H1 (cell line): ENCODE results near the gene COL20A1. TPM values are rescaled to one million over a fixed set of nuclear protein-coding genes. Genes with fewer than 3 reads are reported as not detected.

Experiments used
- CTCF ChIA-PET: fragments of 300-600 bp; sonication (Branson Sonifier 250); formaldehyde crosslinking; loops from one replicate; lab custom pipeline; 2021; ENCODE audit not compliant: partially characterized antibody; lab: Charles Lee
- POLR2A ChIA-PET: fragments of 300-600 bp; sonication (Branson Sonifier 250); formaldehyde crosslinking; loops from one replicate; lab custom pipeline; 2021; ENCODE audit warnings: inconsistent platforms; ENCODE audit not compliant: partially characterized antibody; lab: Charles Lee
- DNase-seq, 2 experiments: peaks; one replicate each; pipeline versions ENCODE4 v3.0.0 to v3.0.0-alpha.2; 2010 to 2022; ENCODE audit warnings: low spot score in 2 of 2, low read depth in 1 of 2, mixed read lengths in 1 of 2
- FAIRE-seq: peaks from 2 replicates; lab custom pipeline; 2011; peaks lifted over from hg19 to GRCh38; lab: Jason Lieb, UNC
- H2AFZ ChIP-seq: 2 replicates; pipeline ENCODE4 v1.8.1; 2012; ENCODE audit warnings: low read length, inconsistent platforms
- H2AK5ac ChIP-seq: 2 replicates; pipeline ENCODE4 v1.6.1; 2013; ENCODE audit warnings: low read depth, low read length
- H2BK120ac ChIP-seq: replicated peaks from 2 replicates; pipeline ENCODE3; 2013; ENCODE audit warnings: low read depth, low read length, inconsistent platforms
- H2BK12ac ChIP-seq: 2 replicates; pipeline ENCODE4 v1.6.1; 2013; ENCODE audit warnings: low read depth, low read length
- H2BK15ac ChIP-seq: 2 replicates; pipeline ENCODE4 v1.6.1; 2013; ENCODE audit warnings: low read length
- H2BK20ac ChIP-seq: 2 replicates; pipeline ENCODE4 v1.6.1; 2013; ENCODE audit warnings: low read length
- H2BK5ac ChIP-seq: 2 replicates; pipeline ENCODE4 v1.6.1; 2013; ENCODE audit warnings: low read depth, low read length
- H3K14ac ChIP-seq: 2 replicates; pipeline ENCODE4 v1.6.1; 2013; ENCODE audit warnings: inconsistent platforms; ENCODE audit not compliant: insufficient read length
- H3K18ac ChIP-seq: 2 replicates; pipeline ENCODE4 v1.6.1; 2013; ENCODE audit warnings: low read length; ENCODE audit errors: extremely low read depth
- H3K23ac ChIP-seq: 2 replicates; pipeline ENCODE4 v1.6.1; 2013; ENCODE audit warnings: inconsistent platforms; ENCODE audit not compliant: insufficient read length
- H3K23me2 ChIP-seq: 2 replicates; pipeline ENCODE4 v1.6.1; 2013; ENCODE audit warnings: low read depth, low read length
- H3K27ac ChIP-seq: 2 replicates; pipeline ENCODE4 v1.6.1; 2011; ENCODE audit warnings: low read depth, low read length, inconsistent platforms
- H3K27me3 ChIP-seq, 4 experiments: replicated peaks in 1 of 4; 1 replicate in 1 of 4; 2 replicates in 3 of 4; pipeline versions ENCODE4 v1.6.1 to v1.8.1; 2011 to 2013; ENCODE audit warnings: low read length in 3 of 4, mild to moderate bottlenecking in 3 of 4, inconsistent platforms in 2 of 4, mixed read lengths in 2 of 4, moderate library complexity in 1 of 4; ENCODE audit not compliant: control insufficient read depth in 3 of 4, insufficient read depth in 3 of 4; ENCODE audit errors: extremely low read depth in 1 of 4
- H3K36me3 ChIP-seq, 4 experiments: 2 replicates each; pipeline versions ENCODE4 v1.6.1 to v1.8.1; 2011 to 2013; ENCODE audit warnings: mild to moderate bottlenecking in 4 of 4, low read length in 3 of 4, moderate library complexity in 2 of 4, control low read depth in 1 of 4, inconsistent platforms in 1 of 4; ENCODE audit not compliant: insufficient read depth in 4 of 4, control insufficient read depth in 2 of 4
- H3K4ac ChIP-seq: replicated peaks from 2 replicates; pipeline ENCODE3; 2013; ENCODE audit warnings: low read length, low read depth, mixed read lengths, inconsistent platforms; ENCODE audit not compliant: insufficient read length
- H3K4me1 ChIP-seq, 4 experiments: replicated peaks in 1 of 4; 1 replicate in 1 of 4; 2 replicates in 3 of 4; pipeline versions ENCODE4 v1.6.1 to v1.8.1; 2011 to 2013; ENCODE audit warnings: low read length in 3 of 4, inconsistent platforms in 2 of 4, mixed read lengths in 1 of 4; ENCODE audit not compliant: insufficient read depth in 4 of 4, control insufficient read depth in 3 of 4
- H3K4me2 ChIP-seq, 2 experiments: 2 replicates each; pipeline versions ENCODE4 v1.6.1 to v1.8.1; 2011 to 2013; ENCODE audit warnings: low read depth in 2 of 2, low read length in 2 of 2, control low read depth in 1 of 2, inconsistent platforms in 1 of 2, mild to moderate bottlenecking in 1 of 2; ENCODE audit not compliant: insufficient read depth in 1 of 2
- H3K4me3 ChIP-seq, 4 experiments: fragments of 200-600, 300-600 bp in 1 of 4; sonication (generic), shearing (Covaris generic), sonication (Bioruptor Twin) in 1 of 4; 2 replicates each; pipeline versions ENCODE4 v1.5.1 to v1.8.1; 2011 to 2016; ENCODE audit warnings: low read length in 4 of 4, low read depth in 3 of 4, control low read depth in 2 of 4, inconsistent platforms in 2 of 4, mild to moderate bottlenecking in 2 of 4, mixed read lengths in 1 of 4, moderate library complexity in 1 of 4; ENCODE audit not compliant: insufficient read depth in 2 of 4; ENCODE audit errors: extremely low read depth in 1 of 4
- H3K56ac ChIP-seq: replicated peaks from 2 replicates; pipeline ENCODE3; 2013; ENCODE audit warnings: low read depth, mild to moderate bottlenecking, mixed read lengths, low read length, inconsistent platforms; ENCODE audit not compliant: insufficient read length
- H3K79me1 ChIP-seq: 2 replicates; pipeline ENCODE4 v1.6.1; 2013; ENCODE audit warnings: low read depth, low read length, control low read depth
- H3K79me2 ChIP-seq, 2 experiments: 2 replicates each; pipeline versions ENCODE4 v1.6.1 to v1.8.1; 2012 to 2013; ENCODE audit warnings: low read length in 2 of 2, mild to moderate bottlenecking in 2 of 2, inconsistent platforms in 1 of 2; ENCODE audit not compliant: insufficient read depth in 2 of 2, control insufficient read depth in 1 of 2
- H3K9ac ChIP-seq, 4 experiments: replicated peaks in 1 of 4; 1 replicate in 1 of 4; 2 replicates in 3 of 4; pipeline versions ENCODE4 v1.6.1 to v1.8.1; 2011 to 2013; ENCODE audit warnings: low read depth in 3 of 4, low read length in 3 of 4, control low read depth in 2 of 4, mild to moderate bottlenecking in 2 of 4, moderate library complexity in 2 of 4, inconsistent platforms in 1 of 4; ENCODE audit errors: extremely low read depth in 1 of 4
- H3K9me3 ChIP-seq, 2 experiments: 2 replicates each; pipeline versions ENCODE4 v1.6.1 to v1.8.1; 2012 to 2013; ENCODE audit warnings: mild to moderate bottlenecking in 2 of 2, moderate library complexity in 2 of 2, control low read depth in 1 of 2, inconsistent platforms in 1 of 2, low read depth in 1 of 2, low read length in 1 of 2, mixed read lengths in 1 of 2; ENCODE audit not compliant: insufficient read depth in 2 of 2
- H4K20me1 ChIP-seq, 2 experiments: replicated peaks in 1 of 2; 2 replicates each; pipeline versions ENCODE3 to v1.8.1; 2011 to 2013; ENCODE audit warnings: inconsistent platforms in 2 of 2, low read length in 2 of 2, mild to moderate bottlenecking in 1 of 2; ENCODE audit not compliant: insufficient read depth in 2 of 2, control insufficient read depth in 1 of 2
- H4K5ac ChIP-seq: 2 replicates; pipeline ENCODE4 v1.6.1; 2013; ENCODE audit warnings: low read length, low read depth, mixed read lengths, inconsistent platforms; ENCODE audit not compliant: insufficient read length
- H4K8ac ChIP-seq: 2 replicates; pipeline ENCODE4 v1.8.0; 2013; ENCODE audit warnings: mild to moderate bottlenecking, moderate library complexity, low read length, inconsistent platforms; ENCODE audit not compliant: insufficient read depth; ENCODE audit errors: extremely low read depth
- H4K91ac ChIP-seq: replicated peaks from 2 replicates; pipeline ENCODE3; 2013; ENCODE audit warnings: low read length, mixed read lengths, inconsistent platforms; ENCODE audit not compliant: insufficient read length
- EZH2 ChIP-seq: fragments of 200-600 bp; sonication (generic); IDR thresholded peaks from 2 replicates; pipeline ENCODE4 v1.7.1; 2012; ENCODE audit warnings: low read depth, mild to moderate bottlenecking, moderate library complexity, low read length, inconsistent platforms; ENCODE audit not compliant: severe bottlenecking
- GABPA ChIP-seq: IDR thresholded peaks from 2 replicates; pipeline ENCODE4 v1.6.1; 2011; ENCODE audit warnings: mild to moderate bottlenecking, low read length, moderate library complexity, borderline replicate concordance; ENCODE audit not compliant: insufficient read depth
- KDM5A ChIP-seq: fragments of 200-600 bp; IDR thresholded peaks from 2 replicates; pipeline ENCODE4 v1.7.1; 2012; ENCODE audit warnings: mild to moderate bottlenecking, low read length, inconsistent platforms, mixed read lengths
- POLR2AphosphoS5 ChIP-seq: IDR thresholded peaks from 2 replicates; pipeline ENCODE4 v1.6.1; 2011; ENCODE audit warnings: low read depth, low read length
- POU5F1 ChIP-seq: IDR thresholded peaks from 2 replicates; pipeline ENCODE4 v1.6.1; 2011; ENCODE audit warnings: low read depth, mild to moderate bottlenecking, low read length, moderate library complexity
- RBBP5 ChIP-seq: IDR thresholded peaks from 2 replicates; pipeline ENCODE4 v1.7.1; 2012; ENCODE audit warnings: low read depth, mild to moderate bottlenecking, inconsistent platforms, low read length, moderate library complexity, borderline replicate concordance
- SP2 ChIP-seq: IDR thresholded peaks from 2 replicates; pipeline ENCODE4 v1.6.1; 2012; ENCODE audit warnings: mild to moderate bottlenecking, low read length, inconsistent platforms
- WGBS, 2 experiments: shearing (Covaris generic) in 1 of 2; methylation state at CpG; one replicate each; pipeline versions ENCODE4 v1.1.6 to v1.1.7; 2013 to 2015; ENCODE audit warnings: low lambda C conversion rate in 2 of 2, mixed read lengths in 2 of 2, inconsistent platforms in 1 of 2, low coverage in 1 of 2, missing lambda C conversion rate in 1 of 2; ENCODE audit not compliant: insufficient replicate concordance in 2 of 2, insufficient coverage in 1 of 2, insufficient read length in 1 of 2; ENCODE audit errors: extremely low coverage in 1 of 2, missing lambda C conversion rate in 1 of 2; 5-methylcytosine and 5-hydroxymethylcytosine counted together
- polyA plus RNA-seq, 7 experiments: library from polyadenylated mRNA; depleted of rRNA in 3 of 7; stranded (reverse) in 5 of 7; unstranded in 2 of 7; fragments of >200 nt in 5 of 7; fragments of 200-250 nt in 2 of 7; gene quantifications; 1 replicate in 5 of 7; 2 replicates in 1 of 7; 4 replicates in 1 of 7; pipeline versions ENCODE4 v1.2.1 to v1.2.3, GENCODE V29; 2011 to 2013; ENCODE audit warnings: missing spikeins in 2 of 7, mixed read lengths in 2 of 7
- total RNA-seq: library from RNA; stranded (reverse); fragmentation: NEBNext Ultra II Directional; extraction: Animal tissue kit (Norgen Biotek cat#: 25700); gene quantifications from 2 replicates; pipeline ENCODE4 v1.2.1, GENCODE V29; 2021

COL20A1 gene
- total and polyA plus RNA-seq, 2 of the 8 experiments (the other 6 are each of a cell fraction or from before 2014, with no cell fraction given) = 0.19 to 0.21 TPM

- ChIA-PET POLR2A (interaction anchor here (5.3 kb wide), 1 partner anchor 9 kb away, joined by 26 read pairs; the partner anchor contains the start of gene COL20A1), CTCF (interaction anchor here (1.1 to 9.6 kb wide), 8 partner anchors 8 to 92 kb away, joined by 3 to 82 read pairs (median 5); no protein-coding TSS in a partner anchor)
These were observed 10.0 kb upstream of the COL20A1 start for GRCh38 chr20:63282946-63283345.

More at GRCh38 chr20:63282946-63283345, 10.0 kb upstream of the COL20A1 start:
- H3K27me3 ChIP-seq = no peaks in the 10 kb centered on the region
- H4K5ac ChIP-seq = no peak overlapping the region
- WGBS, 2 experiments = 97% methylated on average over 14 of the region's 17 CpGs; no CpG with 5 or more reads in 1 of the 2 experiments
- H3K36me3 ChIP-seq = peaks cover 2 to 38% (median 13%) of the 10 kb centered on the region in 4 experiments
- no peak overlapping the region for H2BK20ac ChIP-seq
- no peak overlapping the region for H3K23ac ChIP-seq
- H3K18ac ChIP-seq = no peak overlapping the region
- DNase-seq (no peak), FAIRE-seq (no peak)
- H3K14ac ChIP-seq = no peak overlapping the region
- H3K27ac ChIP-seq = no peak overlapping the region
- H2BK12ac ChIP-seq = no peak overlapping the region
- H2BK120ac ChIP-seq = no peak overlapping the region
- H3K4me3 ChIP-seq = no peak overlapping the region
- H2BK5ac ChIP-seq = no peak overlapping the region
- no peaks in the 10 kb centered on the region for H3K9me3 ChIP-seq
- no peak overlapping the region for H2AFZ ChIP-seq
- H4K91ac ChIP-seq = no peak overlapping the region
- TF ChIP-seq RBBP5 (no peak), SP2 (no peak), EZH2 (no peak), KDM5A (no peak), GABPA (no peak), POLR2AphosphoS5 (no peak), POU5F1 (no peak)
- H3K4me2 ChIP-seq = no peak overlapping the region
- no peaks in the 10 kb centered on the region for H3K4me1 ChIP-seq
- no peak overlapping the region for H3K9ac ChIP-seq
- H4K20me1 ChIP-seq = peaks cover 3 to 18% of the 10 kb centered on the region in 2 experiments
- H2AK5ac ChIP-seq = no peak overlapping the region
- H3K79me1 ChIP-seq = 0 out of 2 replicates have a peak, but pooled peaks cover 2% of the 10 kb centered on the region
- H3K56ac ChIP-seq = no peak overlapping the region
- H3K23me2 ChIP-seq = no peaks in the 10 kb centered on the region
- no peak overlapping the region for H3K4ac ChIP-seq
- no peak overlapping the region for H4K8ac ChIP-seq
- H2BK15ac ChIP-seq = no peak overlapping the region
- H3K79me2 ChIP-seq = no peaks in the 10 kb centered on the region
